ENCODE measurements around the gene GDPD2.

Gene GDPD2

GRCh38 chrX:70476166-70476933, 53.2 kb downstream of the GDPD2 start:
- DNase-seq (ENCODE audit: low read depth), result no peak

GRCh38 chrX:70476934-70477733, 54.0 kb downstream of the GDPD2 start:
- no peak for DNase-seq (ENCODE audit: low read depth)

GRCh38 chrX:70477734-70478075, 54.6 kb downstream of the GDPD2 start:
- no peak for DNase-seq (ENCODE audit: low read depth)

- DNase-seq (ENCODE audit: low read depth), result no peak
Observed at GRCh38 chrX:70478526-70479245, 55.6 kb downstream of the GDPD2 start.

GRCh38 chrX:70479247-70479921, 56.3 kb downstream of the GDPD2 start:
- DNase-seq (ENCODE audit: low read depth), result no peak

- DNase-seq (ENCODE audit: low read depth), result no peak
Observed at GRCh38 chrX:70479922-70480659, 57.0 kb downstream of the GDPD2 start.

- DNase-seq (ENCODE audit: low read depth), result no peak
Observed at GRCh38 chrX:70480660-70481018, 57.5 kb downstream of the GDPD2 start.

- no peak for DNase-seq (ENCODE audit: low read depth)
Observed at GRCh38 chrX:70481471-70482270, 58.6 kb downstream of the GDPD2 start.

GRCh38 chrX:70482300-70482699, 59.2 kb downstream of the GDPD2 start:
- DNase-seq (ENCODE audit: low read depth), result no peak

Measured in stimulated activated CD8-positive, alpha-beta memory T cell treated with anti-CD3 and anti-CD28 coated beads, Interleukin-12 subunit alpha, Interleukin-12 subunit beta, amount 100 ng/mL, for 1 hour (primary cell).